ELR (cell line): ENCODE data around the gene DAGLB.
A peak's percentile ranks its signal among the peaks of the same experiment; 100 is the strongest.
"Not testable (repeated sequence)": the region's sequence is repeated elsewhere in the genome, so short reads cannot be mapped to it uniquely, and the experiment has no call there.

Experiments
- DNase-seq: peaks from one replicate; pipeline ENCODE4 v3.0.0-alpha.2; 2015; ENCODE audit warnings: low read depth

Gene DAGLB

GRCh38 chr7:6398943-6399342, 48.8 kb downstream of the DAGLB start:
- no peak for DNase-seq

- DNase-seq: not testable (repeated sequence)
Measured at GRCh38 chr7:6397759-6398495, 49.8 kb downstream of the DAGLB start.

- no peak for DNase-seq
Measured at GRCh38 chr7:6395898-6396595, 51.7 kb downstream of the DAGLB start.

- no peak for DNase-seq
Measured at GRCh38 chr7:6394114-6394513, 53.6 kb downstream of the DAGLB start.

GRCh38 chr7:6393667-6394056, 54.1 kb downstream of the DAGLB start:
- DNase-seq: no peak

- DNase-seq: peak; percentile 94
Measured at GRCh38 chr7:6392712-6393666, 54.8 kb downstream of the DAGLB start.

- no peak for DNase-seq
Measured at GRCh38 chr7:6389728-6390127, 58.0 kb downstream of the DAGLB start.

GRCh38 chr7:6387734-6388294, 59.9 kb downstream of the DAGLB start:
- no peak for DNase-seq

- DNase-seq: no peak
Measured at GRCh38 chr7:6386779-6387178, 61.0 kb downstream of the DAGLB start.

- peak; percentile 28 for DNase-seq
Measured at GRCh38 chr7:6385909-6386560, 61.7 kb downstream of the DAGLB start.

- DNase-seq: peak; percentile 99
Measured at GRCh38 chr7:6385110-6385781, 62.5 kb downstream of the DAGLB start.

- no peak for DNase-seq
Measured at GRCh38 chr7:6384327-6384726, 63.4 kb downstream of the DAGLB start.

- no peak for DNase-seq
Measured at GRCh38 chr7:6382817-6383216, 64.9 kb downstream of the DAGLB start.

GRCh38 chr7:6381846-6382245, 65.9 kb downstream of the DAGLB start:
- not testable (repeated sequence) for DNase-seq

- DNase-seq: no peak
Measured at GRCh38 chr7:6380310-6381095, 67.3 kb downstream of the DAGLB start.

- no peak for DNase-seq
Measured at GRCh38 chr7:6379886-6380285, 67.9 kb downstream of the DAGLB start.

GRCh38 chr7:6378556-6378955, 69.2 kb downstream of the DAGLB start:
- DNase-seq: not testable (repeated sequence)

- no peak for DNase-seq
Measured at GRCh38 chr7:6376820-6377219, 70.9 kb downstream of the DAGLB start.

GRCh38 chr7:6375348-6376101, 72.2 kb downstream of the DAGLB start:
- DNase-seq: peak; percentile 58
